ENCODE measurements around the gene WDR12. TPM values are rescaled to one million over a fixed set of nuclear protein-coding genes. Genes with fewer than 3 reads are reported as not detected.

Gene WDR12
- total and polyA plus RNA-seq, 2 of the 13 experiments (the other 11 are each of a cell fraction or from before 2014, with no cell fraction given) = 94.4 to 216 TPM

DNA sequence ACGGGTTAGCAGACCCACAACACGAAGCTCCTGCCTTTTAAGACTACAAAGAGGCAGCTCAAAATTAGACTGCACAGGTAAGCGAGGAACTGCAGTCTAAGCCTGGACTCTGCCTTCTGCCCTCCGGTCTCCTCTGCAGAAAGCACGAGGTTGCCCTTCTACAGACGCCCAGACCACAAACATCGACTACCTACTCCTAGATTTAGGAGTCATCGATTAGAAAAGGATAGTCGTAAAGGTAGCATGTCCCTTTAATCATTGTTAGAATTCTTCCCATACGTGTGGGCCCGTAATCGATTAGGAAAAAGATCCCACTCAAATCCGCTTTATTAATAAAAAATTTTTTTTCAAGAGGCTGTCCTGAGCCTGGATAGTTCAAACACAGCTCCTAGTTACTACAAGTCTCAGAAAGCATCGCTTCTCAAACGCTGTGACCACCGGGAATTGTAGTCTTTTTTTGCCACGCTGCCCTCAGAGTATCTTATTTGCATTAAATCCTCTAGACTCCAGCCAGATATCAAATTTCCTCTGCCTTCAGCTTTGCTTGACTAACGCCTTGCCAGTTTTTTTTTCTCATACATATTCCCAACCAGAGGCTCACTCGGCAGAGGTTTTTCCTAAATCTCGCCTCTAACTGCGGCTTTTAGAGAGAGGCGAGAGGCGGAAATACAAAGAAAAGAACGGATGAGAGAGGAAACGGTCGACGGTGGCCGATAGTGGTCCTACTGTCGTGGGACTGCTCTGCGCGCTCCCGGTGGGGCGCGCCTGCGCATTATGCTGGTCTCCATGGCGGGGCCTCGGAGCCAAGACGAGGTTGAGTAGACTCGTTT lies at the start of gene WDR12, which contains the start of gene CARF (continued):
- peak; percentile 58 for TF ChIP-seq DRAP1 (CRISPR knock-in tag; IDR thresholded peaks at IDR 0.05)
- TF ChIP-seq SMARCE1 (IDR thresholded peaks at IDR 0.05; ENCODE audit: borderline replicate concordance) = no peak
- peak; percentile 93 for TF ChIP-seq CCAR2 (optimal IDR thresholded peaks at IDR 0.05; ENCODE audit: low read depth, low read length)
- no peak for TF ChIP-seq ZNF282 (IDR thresholded peaks at IDR 0.05; ENCODE audit: partially characterized antibody)
- TF ChIP-seq ASH2L (IDR thresholded peaks at IDR 0.05; ENCODE audit: insufficient read length, low read depth, low read length) = peak; percentile 92
- TF ChIP-seq, protein P1, sequence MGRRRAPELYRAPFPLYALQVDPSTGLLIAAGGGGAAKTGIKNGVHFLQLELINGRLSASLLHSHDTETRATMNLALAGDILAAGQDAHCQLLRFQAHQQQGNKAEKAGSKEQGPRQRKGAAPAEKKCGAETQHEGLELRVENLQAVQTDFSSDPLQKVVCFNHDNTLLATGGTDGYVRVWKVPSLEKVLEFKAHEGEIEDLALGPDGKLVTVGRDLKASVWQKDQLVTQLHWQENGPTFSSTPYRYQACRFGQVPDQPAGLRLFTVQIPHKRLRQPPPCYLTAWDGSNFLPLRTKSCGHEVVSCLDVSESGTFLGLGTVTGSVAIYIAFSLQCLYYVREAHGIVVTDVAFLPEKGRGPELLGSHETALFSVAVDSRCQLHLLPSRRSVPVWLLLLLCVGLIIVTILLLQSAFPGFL (CRISPR knock-in tag; IDR thresholded peaks at IDR 0.05) = no peak
- TF ChIP-seq KAT7 (CRISPR knock-in tag; IDR thresholded peaks at IDR 0.05; ENCODE audit: borderline replicate concordance) = peak; percentile 79; the same call in 1 of the 2 replicates
- TF ChIP-seq IKZF5 (CRISPR knock-in tag; IDR thresholded peaks at IDR 0.05) = no peak; the same call in 1 of the 2 replicates
- TF ChIP-seq ZBTB20 (CRISPR knock-in tag; IDR thresholded peaks at IDR 0.05; ENCODE audit: borderline replicate concordance, low read depth) = no peak; the same call in 1 of the 2 replicates
- TF ChIP-seq ZMYM2 (CRISPR knock-in tag; IDR thresholded peaks at IDR 0.05) = no peak
- peak; percentile 69; the same call in 1 of the 2 replicates for TF ChIP-seq ZNF615 (CRISPR knock-in tag; IDR thresholded peaks at IDR 0.05; ENCODE audit: borderline replicate concordance)
- TF ChIP-seq POLR2AphosphoS5 (IDR thresholded peaks at IDR 0.05; ENCODE audit: low read depth, low read length) = peak; percentile 98
- TF ChIP-seq BRCA1 (CRISPR knock-in tag; IDR thresholded peaks at IDR 0.05) = peak; percentile 78; the same call in 1 of the 2 replicates
- no peak for TF ChIP-seq BRD4 (CRISPR knock-in tag; IDR thresholded peaks at IDR 0.05)
- no peak; the same call in 1 of the 2 replicates for TF ChIP-seq HOMEZ (CRISPR knock-in tag; IDR thresholded peaks at IDR 0.05; ENCODE audit: low read depth)
- no peak for TF ChIP-seq MAFG (CRISPR knock-in tag; IDR thresholded peaks at IDR 0.05)
- no peak; the same call in 1 of the 2 replicates for TF ChIP-seq ZNF790 (CRISPR knock-in tag; IDR thresholded peaks at IDR 0.05; ENCODE audit: borderline replicate concordance)
- peak; percentile 65; the same call in 1 of the 2 replicates for TF ChIP-seq KDM2A (CRISPR knock-in tag; IDR thresholded peaks at IDR 0.05; ENCODE audit: borderline replicate concordance, low read depth)
- TF ChIP-seq, protein P2, sequence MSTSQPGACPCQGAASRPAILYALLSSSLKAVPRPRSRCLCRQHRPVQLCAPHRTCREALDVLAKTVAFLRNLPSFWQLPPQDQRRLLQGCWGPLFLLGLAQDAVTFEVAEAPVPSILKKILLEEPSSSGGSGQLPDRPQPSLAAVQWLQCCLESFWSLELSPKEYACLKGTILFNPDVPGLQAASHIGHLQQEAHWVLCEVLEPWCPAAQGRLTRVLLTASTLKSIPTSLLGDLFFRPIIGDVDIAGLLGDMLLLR (CRISPR knock-in tag; IDR thresholded peaks at IDR 0.05) = no peak
- TF ChIP-seq RNF219 (CRISPR knock-in tag; IDR thresholded peaks at IDR 0.05) = peak; percentile 33; the same call in 1 of the 2 replicates
- TF ChIP-seq CCDC6 (CRISPR knock-in tag; IDR thresholded peaks at IDR 0.05) = 0 out of 2 replicates have a peak, but pooled peaks have one; percentile 59
- no peak for TF ChIP-seq FIP1L1 (IDR thresholded peaks at IDR 0.05; ENCODE audit: borderline replicate concordance, insufficient read depth, low read depth, low read length)
